ENCODE data around the gene ZCCHC2.

- TF ChIP-seq TCF12 (IDR thresholded peaks at IDR 0.05; ENCODE audit: low read depth, low read length) (no peak), CTCF (IDR thresholded peaks at IDR 0.05; ENCODE audit: control extremely low read depth in 1 of 3, insufficient read depth in 1 of 3, low read depth in 1 of 3, low read length in 3 of 3) (no peak), EP300 (IDR thresholded peaks at IDR 0.05; ENCODE audit: borderline replicate concordance in 1 of 2, low read depth in 2 of 2, low read length in 2 of 2) (no peak), EGR1 (IDR thresholded peaks at IDR 0.05; ENCODE audit: borderline replicate concordance, low read depth, low read length) (no peak), POLR2A (IDR thresholded peaks at IDR 0.05; ENCODE audit: control extremely low read depth in 1 of 2, low read depth in 2 of 2, low read length in 2 of 2) (no peak), MAFK (IDR thresholded peaks at IDR 0.05; ENCODE audit: low read depth, low read length) (no peak), TAF1 (IDR thresholded peaks at IDR 0.05; ENCODE audit: low read depth, low read length) (no peak), POLR2AphosphoS5 (IDR thresholded peaks at IDR 0.05; ENCODE audit: low read depth, low read length) (no peak), HDAC2 (IDR thresholded peaks at IDR 0.05; ENCODE audit: borderline replicate concordance in 1 of 2, low read depth in 2 of 2, low read length in 2 of 2) (no peak), CBX8 (IDR thresholded peaks at IDR 0.05; ENCODE audit: borderline replicate concordance, low read depth, low read length) (no peak), RAD21 (IDR thresholded peaks at IDR 0.05 in 1 of 2, conservative IDR thresholded peaks at IDR 0.05 in 1 of 2; ENCODE audit: low read depth in 2 of 2, low read length in 2 of 2) (no peak)
Observed at GRCh38 chr18:62500966-62501591, 21.7 kb upstream of the ZCCHC2 start.
